ENCODE measurements around the gene MCTP2.

DNA sequence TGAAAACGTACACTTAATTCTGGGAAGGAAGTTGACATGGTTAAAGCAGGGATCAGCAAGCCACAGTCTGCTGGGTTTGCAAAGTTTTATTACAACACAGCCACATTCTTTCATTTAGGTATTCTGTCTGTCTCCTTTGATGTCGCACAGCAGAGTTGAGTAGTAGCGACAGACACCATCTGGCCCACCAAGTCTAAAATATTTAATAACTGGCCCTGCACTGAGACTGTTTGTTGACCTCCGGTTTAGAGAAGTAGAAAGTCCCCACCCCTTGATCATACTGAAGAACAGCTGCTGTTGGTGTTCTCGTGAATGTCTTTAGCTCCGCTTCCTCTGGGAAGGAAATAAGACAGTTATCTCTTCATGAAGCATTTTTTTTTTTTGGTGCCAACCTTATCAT, 66.2 kb downstream of the MCTP2 start:
- TF ChIP-seq POLR2A (IDR thresholded peaks at IDR 0.05; ENCODE audit: low read length), result peak; percentile 23
- no peak for TF ChIP-seq GATA1 (IDR thresholded peaks at IDR 0.05; ENCODE audit: low read depth, low read length)
